Measurements from ENCODE around the gene ARHGAP6. TPM values are rescaled to one million over a fixed set of nuclear protein-coding genes. Genes with fewer than 3 reads are reported as not detected.
"Not testable (repeated sequence)": the region's sequence is repeated elsewhere in the genome, so short reads cannot be mapped to it uniquely, and the experiment has no call there.

The ARHGAP6 gene
- total and polyA plus RNA-seq, 11 donors, result 2.1 to 6.6 (median 2.5) TPM

GRCh38 chrX:11129534-11130105 is 536.1 kb downstream of the ARHGAP6 start:
- WGBS, 4 donors, result 46 to 68% (median 60%) methylated on average over 5 of the region's 5 CpGs
- intact Hi-C loops (cut with DNase I), result loop anchor here in 4 of 10 donors (10.0 kb wide), 2 partner anchors 935 to 945 kb away; no protein-coding TSS in a partner anchor
- no peak overlapping the region for H3K27ac ChIP-seq
- TF ChIP-seq POLR2A (IDR thresholded peaks at IDR 0.05), result no peak
- no peak for TF ChIP-seq CTCF (IDR thresholded peaks at IDR 0.05)
- no peaks in the 10 kb centered on the region for H3K4me1 ChIP-seq
- peaks cover 0 to 4% (median 0%) of the 10 kb centered on the region in 12 donors for H3K9me3 ChIP-seq
- no peaks in the 10 kb centered on the region for H3K27me3 ChIP-seq
- no peaks in the 10 kb centered on the region for H3K36me3 ChIP-seq
- no peak for ATAC-seq
- H3K4me3 ChIP-seq, result no peak overlapping the region
- no peak for DNase-seq

- 83 to 95% (median 89%) methylated on average over 5 of the region's 5 CpGs for WGBS, 4 donors
- TF ChIP-seq CTCF (IDR thresholded peaks at IDR 0.05) (no peak), POLR2A (IDR thresholded peaks at IDR 0.05) (no peak)
Observed at GRCh38 chrX:11125060-11125459, 540.7 kb downstream of the ARHGAP6 start.

GRCh38 chrX:11124112-11124511 is 541.6 kb downstream of the ARHGAP6 start:
- no peak for DNase-seq
- no peak for ATAC-seq
- Histone ChIP-seq H3K4me3 (no peak overlapping the region), H3K4me1 (no peaks in the 10 kb centered on the region), H3K27me3 (no peaks in the 10 kb centered on the region), H3K36me3 (peaks cover 0 to 37% (median 21%) of the 10 kb centered on the region in 9 donors), H3K9me3 (peaks cover 0 to 4% (median 0%) of the 10 kb centered on the region in 12 donors), H3K27ac (no peak overlapping the region)
- intact Hi-C loops (cut with DNase I), result no loop called here
- TF ChIP-seq CTCF (IDR thresholded peaks at IDR 0.05), result no peak
- no peak for TF ChIP-seq POLR2A (IDR thresholded peaks at IDR 0.05)
- WGBS, 4 donors, result 41 to 60% (median 54%) methylated on average over 2 of the region's 2 CpGs

More at GRCh38 chrX:11125060-11125459, 540.7 kb downstream of the ARHGAP6 start:
- Histone ChIP-seq H3K27ac (no peak overlapping the region), H3K27me3 (no peaks in the 10 kb centered on the region), H3K4me1 (no peaks in the 10 kb centered on the region), H3K4me3 (no peak overlapping the region), H3K9me3 (peaks cover 0 to 4% (median 0%) of the 10 kb centered on the region in 12 donors), H3K36me3 (peaks cover 0 to 28% (median 17%) of the 10 kb centered on the region in 9 donors)
- no peak for ATAC-seq
- intact Hi-C loops (cut with DNase I), result no loop called here
- DNase-seq, result no peak

- H3K27ac ChIP-seq; DNase-seq; H3K9me3 ChIP-seq; H3K4me3 ChIP-seq; ATAC-seq; intact Hi-C loops (cut with DNase I); H3K4me1 ChIP-seq; H3K27me3 ChIP-seq: not testable (repeated sequence)
- H3K36me3 ChIP-seq, result peaks cover 0 to 47% (median 30%) of the 10 kb centered on the region in 9 donors
- WGBS, 4 donors, result 85 to 96% (median 91%) methylated on average over 5 to 6 of the region's 6 CpGs
Observed at GRCh38 chrX:11123087-11123486, 542.6 kb downstream of the ARHGAP6 start.

Measured in heart left ventricle (tissue), 16 donors.